Mucosa of descending colon (tissue), 3 donors: ENCODE results near the gene PTPMT1. TPM values are rescaled to one million over a fixed set of nuclear protein-coding genes. Genes with fewer than 3 reads are reported as not detected.

Experiments
- ATAC-seq: fragments of 200-7000 bp; cut with Tn5 transposase; one replicate; pipeline ENCODE4 v1.9.1; 2020; ENCODE audit warnings: mild to moderate bottlenecking, moderate library complexity
- DNase-seq, 3 donors: peaks; one replicate each; pipeline ENCODE4 v3.0.0-alpha.2; 2020
- H3K36me3 ChIP-seq: fragments of 200-600 bp; one replicate; pipeline ENCODE4 v1.8.0; 2021; ENCODE audit warnings: low read depth, mild to moderate bottlenecking
- H3K4me1 ChIP-seq: fragments of 200-600 bp; one replicate; pipeline ENCODE4 v1.8.0; 2021; ENCODE audit warnings: low read depth, mild to moderate bottlenecking
- H3K4me3 ChIP-seq: fragments of 200-600 bp; one replicate; pipeline ENCODE4 v1.8.0; 2021; ENCODE audit warnings: mild to moderate bottlenecking
- H3K9me3 ChIP-seq: fragments of 200-600 bp; one replicate; pipeline ENCODE4 v1.8.0; 2021; ENCODE audit warnings: mild to moderate bottlenecking
- CTCF ChIP-seq: fragments of 200-600 bp; IDR thresholded peaks from one replicate; pipeline ENCODE4 v1.8.0; 2022; ENCODE audit warnings: antibody characterized with exemption, mild to moderate bottlenecking
- intact Hi-C, 2 donors: fragments of 100-400 bp; cut with DNase I in 1 of 2; cut with micrococcal nuclease in 1 of 2; formaldehyde crosslinking; loops; one replicate each; pipeline versions ENCODE4 v1.11.0 to v1.11.1; 2022; cut with DNase I, micrococcal nuclease
- total RNA-seq, 3 donors: library from RNA; stranded (reverse); fragmentation: NEBNext Ultra II Directional in 2 of 3; extraction: Animal tissue kit (Norgen Biotek cat#: 25700) in 2 of 3; gene quantifications; one replicate each; pipeline versions ENCODE4 v1.2.1 to v1.2.4, GENCODE V29; 2021 to 2023
- donor health status: DM: no; HTN: no; CAD: no; lungs with moderate emphysema.
- donor health status: DM: no; HTN: no; CAD: no.
- donor health status: DM: no; HTN: yes; CAD: no.

Gene PTPMT1
- total RNA-seq, 3 donors from 2014 or later = 20.8 to 36.1 (median 27.1) TPM

- peaks cover 3% of the 10 kb centered on the region for H3K36me3 ChIP-seq
- no peak overlapping the region for H3K4me3 ChIP-seq
- ATAC-seq = no peak
- DNase-seq = no peak
- peaks cover 3% of the 10 kb centered on the region for H3K4me1 ChIP-seq
- intact Hi-C loops = no loop called here
- H3K9me3 ChIP-seq = no peaks in the 10 kb centered on the region
- no peak for TF ChIP-seq CTCF
Observed at GRCh38 chr11:47570651-47571356, 5.4 kb downstream of the PTPMT1 start.

GRCh38 chr11:47571357-47571729 is 5.9 kb downstream of the PTPMT1 start:
- intact Hi-C loops = no loop called here
- ATAC-seq = no peak
- no peak for TF ChIP-seq CTCF

GRCh38 chr11:47571895-47572294 is 6.5 kb downstream of the PTPMT1 start:
- Histone ChIP-seq H3K4me3 (no peak overlapping the region), H3K9me3 (no peaks in the 10 kb centered on the region), H3K4me1 (no peaks in the 10 kb centered on the region), H3K36me3 (peaks cover 3% of the 10 kb centered on the region)
- no peak for TF ChIP-seq CTCF
- intact Hi-C loops = no loop called here
- DNase-seq (no peak), ATAC-seq (no peak)

More at GRCh38 chr11:47571357-47571729, 5.9 kb downstream of the PTPMT1 start:
- Histone ChIP-seq H3K4me3 (no peak overlapping the region), H3K9me3 (no peaks in the 10 kb centered on the region), H3K36me3 (peaks cover 3% of the 10 kb centered on the region), H3K4me1 (peaks cover 3% of the 10 kb centered on the region)
- DNase-seq = no peak

GRCh38 chr11:47572715-47573255 is 7.4 kb downstream of the PTPMT1 start:
- TF ChIP-seq CTCF = no peak
- no peak for ATAC-seq
- no peak overlapping the region for H3K4me3 ChIP-seq
- DNase-seq = no peak
- peaks cover 7% of the 10 kb centered on the region for H3K4me1 ChIP-seq
- H3K9me3 ChIP-seq = no peaks in the 10 kb centered on the region
- H3K36me3 ChIP-seq = peaks cover 3% of the 10 kb centered on the region
- intact Hi-C loops = no loop called here

GRCh38 chr11:47573321-47573720 is 7.9 kb downstream of the PTPMT1 start:
- Histone ChIP-seq H3K36me3 (peaks cover 3% of the 10 kb centered on the region), H3K4me3 (no peak overlapping the region), H3K9me3 (no peaks in the 10 kb centered on the region), H3K4me1 (peaks cover 12% of the 10 kb centered on the region)
- DNase-seq (no peak), ATAC-seq (no peak)
- no peak for TF ChIP-seq CTCF
- intact Hi-C loops = no loop called here
